Upper lobe of left lung (tissue), 6 donors: ENCODE data around the gene GAB2. TPM values are rescaled to one million over a fixed set of nuclear protein-coding genes. Genes with fewer than 3 reads are reported as not detected.
A peak's percentile ranks its signal among the peaks of the same experiment; 100 is the strongest.

Source experiments
- ATAC-seq, 2 donors: fragments of 200-7000 bp; cut with Tn5 transposase; one replicate each; pipeline ENCODE4 v1.9.1; 2022; ENCODE audit warnings: mild to moderate bottlenecking in 2 of 2, moderate library complexity in 2 of 2; ENCODE audit not compliant: low FRiP score in 2 of 2
- DNase-seq, 2 donors: peaks; one replicate each; pipeline ENCODE4 v3.0.0-alpha.2; 2019 to 2020
- H3K27ac ChIP-seq, 4 donors: fragments of 200-600 bp; sonication (generic); one replicate each; pipeline ENCODE4 v1.5.1; 2016 to 2019
- H3K27me3 ChIP-seq, 4 donors: fragments of 200-600 bp; sonication (generic); one replicate each; pipeline ENCODE4 v1.5.1; 2017 to 2019
- H3K36me3 ChIP-seq, 4 donors: fragments of 200-600 bp; sonication (generic); one replicate each; pipeline ENCODE4 v1.5.1; 2016 to 2019
- H3K4me1 ChIP-seq, 4 donors: fragments of 200-600 bp; sonication (generic); one replicate each; pipeline ENCODE4 v1.5.1; 2018 to 2019
- H3K4me3 ChIP-seq, 4 donors: fragments of 200-600 bp; sonication (generic); one replicate each; pipeline ENCODE4 v1.5.1; 2017 to 2019; ENCODE audit warnings: mild to moderate bottlenecking in 2 of 4, moderate library complexity in 1 of 4
- H3K9me3 ChIP-seq, 4 donors: fragments of 200-600 bp; sonication (generic); one replicate each; pipeline ENCODE4 v1.5.1; 2018 to 2019
- EP300 ChIP-seq, 4 donors: sonication (generic); formaldehyde crosslinking; IDR thresholded peaks; one replicate each; pipeline ENCODE4 v1.5.1; 2017; ENCODE audit warnings: antibody characterized with exemption in 4 of 4, control low read depth in 2 of 4
- POLR2A ChIP-seq, 4 donors: fragments of 450-650 bp; IDR thresholded peaks; one replicate each; pipeline ENCODE4 v1.5.1; 2016 to 2017; ENCODE audit warnings: antibody characterized with exemption in 4 of 4, mild to moderate bottlenecking in 2 of 4
- POLR2AphosphoS5 ChIP-seq, 2 donors: sonication (generic); formaldehyde crosslinking; IDR thresholded peaks; one replicate each; pipeline ENCODE4 v1.5.1; 2017; ENCODE audit warnings: antibody characterized with exemption in 2 of 2
- WGBS, 2 donors: methylation state at CpG; one replicate each; pipeline ENCODE4 v1.1.5; 2017 to 2018; 5-methylcytosine and 5-hydroxymethylcytosine counted together
- total RNA-seq, 6 donors: library from RNA; depleted of rRNA in 4 of 6; stranded (reverse); fragments of >200 nt in 4 of 6; gene quantifications; one replicate each; pipeline versions ENCODE4 v1.1.0 to v1.2.1, GENCODE V29; 2016 to 2021
- TF ChIP-seq, protein P1 (sequence below), 6 experiments: fragments of 450-650 bp in 4 of 6; fragments of 200-600 bp in 2 of 6; sonication (generic) in 2 of 6; IDR thresholded peaks; one replicate each; pipeline ENCODE4 v1.5.1; 2016 to 2019; ENCODE audit warnings: antibody characterized with exemption in 6 of 6
- donor health status: DM: no; HTN: no; CAD: no; lungs with moderate emphysema.
- donor health status: DM: no; HTN: yes; CAD: no; lungs with severe emphysema.

The GAB2 gene
- total RNA-seq, 6 donors from 2014 or later, result 40.9 to 76.6 (median 50.4) TPM

DNA sequence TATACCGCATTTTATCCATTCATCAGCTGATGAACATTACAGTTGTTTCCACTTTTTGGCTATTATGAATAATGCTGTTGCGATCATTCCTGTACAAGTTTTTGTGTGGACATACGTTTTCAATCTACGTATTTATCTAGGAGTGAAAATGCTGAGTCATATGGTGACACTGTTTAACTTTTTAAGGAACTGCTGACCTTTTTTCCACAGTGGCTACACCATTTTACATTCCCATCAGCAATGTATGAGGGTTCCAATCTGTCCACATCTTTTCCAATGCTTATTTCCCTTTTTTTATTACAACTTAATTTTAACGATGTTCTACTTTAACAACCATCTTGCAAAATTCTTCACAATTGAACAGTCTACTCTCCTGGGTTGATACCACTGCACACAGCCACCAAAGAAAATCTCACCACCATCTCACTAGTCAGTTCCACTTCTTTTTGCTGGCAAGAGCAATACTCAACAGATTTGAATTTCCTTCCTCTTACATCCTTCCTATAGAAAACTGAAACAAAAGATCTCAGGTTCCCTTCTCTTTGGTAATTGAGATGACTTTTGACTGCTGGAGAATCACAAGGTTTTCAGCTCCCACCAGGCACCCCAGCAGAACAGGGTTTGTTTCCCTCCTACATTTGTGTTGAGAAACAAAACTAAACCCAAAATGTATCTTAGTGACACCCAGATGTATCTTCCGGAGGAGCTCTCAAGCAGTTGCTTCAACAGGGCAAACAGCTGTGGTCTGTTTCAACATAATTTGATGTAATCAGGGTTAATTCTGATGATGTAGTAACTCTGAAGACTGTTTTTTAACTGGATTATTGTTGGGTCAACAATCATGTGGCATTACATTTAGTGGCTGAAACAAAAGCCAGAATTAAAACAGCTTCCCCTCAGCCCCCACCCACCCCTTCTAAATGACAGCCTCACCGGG is 7.0 kb upstream of the GAB2 start:
- no peak for DNase-seq
- TF ChIP-seq EP300 (IDR thresholded peaks at IDR 0.05) (peak in 2 of 4 donors; percentile 3 to 5), POLR2A (IDR thresholded peaks at IDR 0.05) (peak in 1 of 4 donors; percentile 22), POLR2AphosphoS5 (IDR thresholded peaks at IDR 0.05) (peak in 1 of 2 donors; percentile 57)
- TF ChIP-seq, protein P1, sequence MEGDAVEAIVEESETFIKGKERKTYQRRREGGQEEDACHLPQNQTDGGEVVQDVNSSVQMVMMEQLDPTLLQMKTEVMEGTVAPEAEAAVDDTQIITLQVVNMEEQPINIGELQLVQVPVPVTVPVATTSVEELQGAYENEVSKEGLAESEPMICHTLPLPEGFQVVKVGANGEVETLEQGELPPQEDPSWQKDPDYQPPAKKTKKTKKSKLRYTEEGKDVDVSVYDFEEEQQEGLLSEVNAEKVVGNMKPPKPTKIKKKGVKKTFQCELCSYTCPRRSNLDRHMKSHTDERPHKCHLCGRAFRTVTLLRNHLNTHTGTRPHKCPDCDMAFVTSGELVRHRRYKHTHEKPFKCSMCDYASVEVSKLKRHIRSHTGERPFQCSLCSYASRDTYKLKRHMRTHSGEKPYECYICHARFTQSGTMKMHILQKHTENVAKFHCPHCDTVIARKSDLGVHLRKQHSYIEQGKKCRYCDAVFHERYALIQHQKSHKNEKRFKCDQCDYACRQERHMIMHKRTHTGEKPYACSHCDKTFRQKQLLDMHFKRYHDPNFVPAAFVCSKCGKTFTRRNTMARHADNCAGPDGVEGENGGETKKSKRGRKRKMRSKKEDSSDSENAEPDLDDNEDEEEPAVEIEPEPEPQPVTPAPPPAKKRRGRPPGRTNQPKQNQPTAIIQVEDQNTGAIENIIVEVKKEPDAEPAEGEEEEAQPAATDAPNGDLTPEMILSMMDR (IDR thresholded peaks at IDR 0.05), result no peak
- 62 to 67% methylated on average over 7 of the region's 7 CpGs for WGBS, 2 donors
- Histone ChIP-seq H3K27ac (peak overlapping the region; percentile 59 to 73 (median 60)), H3K27me3 (no peaks in the 10 kb centered on the region), H3K4me1 (peaks cover 8 to 20% (median 12%) of the 10 kb centered on the region in 4 donors), H3K4me3 (no peak overlapping the region), H3K36me3 (no peaks in the 10 kb centered on the region), H3K9me3 (no peaks in the 10 kb centered on the region)
- peak; percentile 52 to 59 for ATAC-seq

DNA sequence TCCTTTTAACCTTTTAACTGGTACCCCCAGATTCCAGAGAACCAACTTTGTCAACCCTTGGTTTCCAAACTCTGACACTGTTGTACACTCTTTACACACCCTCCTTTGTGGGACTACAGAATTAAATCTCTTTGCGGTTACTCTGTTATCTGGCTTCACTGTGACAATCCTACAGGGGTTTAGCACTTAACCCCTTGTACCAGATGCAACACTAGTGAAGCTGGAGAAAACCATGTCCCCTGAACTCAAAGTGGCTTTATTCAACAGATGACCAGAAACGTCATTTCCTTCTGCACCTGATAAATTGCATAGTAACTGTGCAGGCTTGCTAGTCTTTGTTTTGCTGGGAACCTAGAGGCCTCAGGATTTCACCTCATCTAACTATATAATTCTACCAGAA is 5.6 kb upstream of the GAB2 start:
- Histone ChIP-seq H3K9me3 (no peaks in the 10 kb centered on the region), H3K36me3 (no peaks in the 10 kb centered on the region), H3K4me3 (no peak overlapping the region), H3K4me1 (peaks cover 19 to 33% (median 24%) of the 10 kb centered on the region in 4 donors), H3K27me3 (no peaks in the 10 kb centered on the region), H3K27ac (no peak overlapping the region)
- no peak for ATAC-seq
- TF ChIP-seq EP300 (IDR thresholded peaks at IDR 0.05), result no peak
- TF ChIP-seq, protein P1 (IDR thresholded peaks at IDR 0.05), result no peak
- TF ChIP-seq POLR2A (IDR thresholded peaks at IDR 0.05), result no peak
- no peak for TF ChIP-seq POLR2AphosphoS5 (IDR thresholded peaks at IDR 0.05)
- DNase-seq, result no peak
- 75 to 76% methylated on average over 2 of the region's 2 CpGs for WGBS, 2 donors

DNA sequence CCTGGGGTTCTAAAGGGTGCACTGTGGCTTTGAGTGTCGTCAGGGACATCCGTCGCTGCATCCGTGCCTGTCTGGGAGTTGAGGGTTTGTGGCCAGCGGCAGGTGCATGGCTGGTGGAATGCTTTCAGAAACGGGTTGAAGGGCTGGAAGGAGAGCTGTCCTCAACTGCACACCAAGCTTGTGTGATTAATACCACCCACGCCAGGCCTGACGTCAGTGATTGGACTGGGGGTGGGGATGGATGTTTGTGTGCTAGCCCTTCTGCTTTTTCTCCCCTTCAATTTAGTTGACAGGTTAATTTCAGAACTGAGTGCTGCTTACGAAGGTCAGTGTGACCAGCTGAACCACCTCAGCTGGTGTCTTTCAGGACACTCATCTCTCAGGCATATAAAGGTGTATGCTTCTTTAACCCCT is 3.2 kb upstream of the GAB2 start:
- H3K4me1 ChIP-seq, result peaks cover 20 to 39% (median 27%) of the 10 kb centered on the region in 4 donors
- ATAC-seq, result no peak
- no peaks in the 10 kb centered on the region for H3K27me3 ChIP-seq
- DNase-seq, result peak in 1 of 2 donors; percentile 78
- peak in 1 of 4 donors; percentile 41 for TF ChIP-seq POLR2A (IDR thresholded peaks at IDR 0.05)
- TF ChIP-seq, protein P1 (IDR thresholded peaks at IDR 0.05), result no peak
- peak; percentile 34 to 56 for TF ChIP-seq POLR2AphosphoS5 (IDR thresholded peaks at IDR 0.05)
- peak in 2 of 4 donors; percentile 54 to 85 for TF ChIP-seq EP300 (IDR thresholded peaks at IDR 0.05)
- H3K36me3 ChIP-seq, result no peaks in the 10 kb centered on the region
- peak overlapping the region in 3 of 4 donors; percentile 40 to 99 (median 98) for H3K27ac ChIP-seq
- no peaks in the 10 kb centered on the region for H3K9me3 ChIP-seq
- WGBS, 2 donors, result 21 to 22% methylated on average over 9 of the region's 9 CpGs
- H3K4me3 ChIP-seq, result no peak overlapping the region

DNA sequence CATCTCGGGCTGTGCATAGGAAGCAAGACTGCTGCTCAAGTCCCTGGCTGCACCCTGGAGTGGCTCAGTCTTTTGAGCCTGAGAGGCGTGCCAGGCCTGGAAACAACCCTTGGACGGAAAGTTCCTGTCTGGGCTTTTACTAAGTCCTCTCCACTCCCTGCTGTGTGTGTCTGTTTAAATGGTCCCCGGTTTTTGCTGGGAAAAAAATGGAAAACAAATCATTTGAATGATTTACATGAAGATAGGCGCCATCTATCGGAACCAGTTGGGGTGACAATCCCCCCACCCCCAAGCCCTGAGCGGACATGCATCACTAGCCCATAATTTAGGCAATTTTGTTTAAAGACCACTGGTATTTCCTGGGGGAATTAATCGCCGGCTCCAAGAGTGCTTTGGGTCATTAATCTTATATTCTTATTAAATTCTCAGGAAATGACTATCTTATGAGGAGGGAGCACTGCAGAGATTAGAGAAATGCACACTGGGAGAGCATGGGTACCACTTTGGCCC is 2.7 kb upstream of the GAB2 start:
- TF ChIP-seq, protein P1 (IDR thresholded peaks at IDR 0.05), result peak; percentile 9 to 79 (median 55)
- TF ChIP-seq EP300 (IDR thresholded peaks at IDR 0.05) (no peak), POLR2A (IDR thresholded peaks at IDR 0.05) (no peak)
- ATAC-seq (peak; percentile 18 to 50), DNase-seq (peak in 1 of 2 donors; percentile 71)
- peak overlapping the region in 2 of 4 donors; percentile 4 to 8 for H3K4me3 ChIP-seq
- no peaks in the 10 kb centered on the region for H3K9me3 ChIP-seq
- peaks cover 21 to 39% (median 30%) of the 10 kb centered on the region in 4 donors for H3K4me1 ChIP-seq
- 2 to 3% methylated on average over 9 of the region's 9 CpGs for WGBS, 2 donors
- H3K27ac ChIP-seq, result peak overlapping the region; percentile 12 to 99 (median 69)
- H3K27me3 ChIP-seq, result no peaks in the 10 kb centered on the region
- no peaks in the 10 kb centered on the region for H3K36me3 ChIP-seq
